HepG2 (cell line): ENCODE results near the gene ZNF75A. TPM values are rescaled to one million over a fixed set of nuclear protein-coding genes. Genes with fewer than 3 reads are reported as not detected.
A peak's percentile ranks its signal among the peaks of the same experiment; 100 is the strongest.

Source experiments
- ATRX ChIP-seq: sonication (generic); formaldehyde crosslinking; IDR thresholded peaks from 2 replicates; pipeline ENCODE4 v1.4.0; 2020; ENCODE audit warnings: missing genetic modification reagents, borderline replicate concordance
- CHCHD3 ChIP-seq: sonication (generic); formaldehyde crosslinking; IDR thresholded peaks from 2 replicates; pipeline ENCODE4 v1.8.0; 2022; ENCODE audit warnings: mild to moderate bottlenecking, missing genetic modification reagents, moderate library complexity
- EEA1 ChIP-seq: sonication (generic); formaldehyde crosslinking; IDR thresholded peaks from 2 replicates; pipeline ENCODE4 v1.5.1; 2020; ENCODE audit warnings: mild to moderate bottlenecking, missing genetic modification reagents, borderline replicate concordance
- ETV5 ChIP-seq: IDR thresholded peaks from 2 replicates; pipeline ENCODE4 v1.6.1; 2018; ENCODE audit warnings: missing biosample characterization, missing genetic modification reagents, inconsistent platforms, borderline replicate concordance
- GTF3A ChIP-seq: sonication (generic); formaldehyde crosslinking; conservative IDR thresholded peaks from 2 replicates; pipeline ENCODE4 v1.4.0; 2020; ENCODE audit warnings: mild to moderate bottlenecking, missing genetic modification reagents
- HNF4G ChIP-seq, 2 experiments: sonication (generic) in 1 of 2; formaldehyde crosslinking in 1 of 2; IDR thresholded peaks; 2 replicates each; pipeline versions ENCODE4 v1.4.0 to v1.6.1; 2011 to 2020; ENCODE audit warnings: borderline replicate concordance in 2 of 2, low read depth in 2 of 2, mild to moderate bottlenecking in 2 of 2, low read length in 1 of 2, missing genetic modification reagents in 1 of 2, moderate library complexity in 1 of 2
- IKZF4 ChIP-seq: sonication (generic); formaldehyde crosslinking; IDR thresholded peaks from 2 replicates; pipeline ENCODE4 v1.5.1; 2020; ENCODE audit warnings: borderline replicate concordance, mild to moderate bottlenecking, low read depth, missing genetic modification reagents; ENCODE audit errors: not compliant biosample characterization
- MXD1 ChIP-seq: sonication (generic); formaldehyde crosslinking; IDR thresholded peaks from 2 replicates; pipeline ENCODE4 v1.4.0; 2020; ENCODE audit warnings: mild to moderate bottlenecking, missing genetic modification reagents
- TRIM24 ChIP-seq: sonication (generic); formaldehyde crosslinking; IDR thresholded peaks from 2 replicates; pipeline ENCODE4 v1.8.0; 2022; ENCODE audit warnings: mild to moderate bottlenecking, missing genetic modification reagents
- U2AF2 ChIP-seq: fragments of 200-400 bp; formaldehyde crosslinking; IDR thresholded peaks from 2 replicates; pipeline ENCODE4 v1.6.1; 2017; ENCODE audit warnings: low read depth, mild to moderate bottlenecking, low read length
- ZBTB49 ChIP-seq: sonication (generic); formaldehyde crosslinking; IDR thresholded peaks from 2 replicates; pipeline ENCODE4 v1.4.0; 2020; ENCODE audit warnings: missing genetic modification reagents, borderline replicate concordance
- ZFP82 ChIP-seq: sonication (generic); formaldehyde crosslinking; IDR thresholded peaks from 2 replicates; pipeline ENCODE4 v1.5.1; 2020; ENCODE audit warnings: mild to moderate bottlenecking, missing genetic modification reagents, borderline replicate concordance
- ZNF143 ChIP-seq: sonication (generic); formaldehyde crosslinking; IDR thresholded peaks from 2 replicates; pipeline ENCODE4 v1.4.0; 2020; ENCODE audit warnings: missing genetic modification reagents
- ZNF232 ChIP-seq: sonication (generic); formaldehyde crosslinking; IDR thresholded peaks from 2 replicates; pipeline ENCODE4 v1.4.0; 2020; ENCODE audit warnings: missing genetic modification reagents, borderline replicate concordance
- ZNF235 ChIP-seq: sonication (generic); formaldehyde crosslinking; IDR thresholded peaks from 2 replicates; pipeline ENCODE4 v1.8.1; 2023; ENCODE audit warnings: mild to moderate bottlenecking, missing genetic modification reagents, borderline replicate concordance
- ZNF274 ChIP-seq: sonication (generic); formaldehyde crosslinking; IDR thresholded peaks from 2 replicates; pipeline ENCODE4 v1.5.1; 2020; ENCODE audit warnings: mild to moderate bottlenecking, missing genetic modification reagents
- ZNF652 ChIP-seq: IDR thresholded peaks from 2 replicates; pipeline ENCODE4 v1.6.1; 2016; ENCODE audit warnings: low read depth, borderline replicate concordance
- ZNF878 ChIP-seq: sonication (generic); formaldehyde crosslinking; IDR thresholded peaks from 2 replicates; pipeline ENCODE4 v1.8.1; 2023; ENCODE audit warnings: mild to moderate bottlenecking, missing genetic modification reagents, moderate library complexity
- polyA plus RNA-seq, 8 experiments: library from polyadenylated mRNA; depleted of rRNA in 3 of 8; stranded (reverse) in 7 of 8; unstranded in 1 of 8; fragments of >200 nt; fragmentation: Illumina TruSeq in 4 of 8; extraction: Trizol in 4 of 8; gene quantifications; 2 replicates each; pipeline versions ENCODE4 v1.2.1 to v1.2.3, GENCODE V29; 2011 to 2016; ENCODE audit warnings: low read depth in 4 of 8, missing spikeins in 1 of 8, mixed read lengths in 1 of 8; ENCODE audit not compliant: insufficient read depth in 1 of 8
- total RNA-seq, 5 experiments: library from RNA; depleted of rRNA; stranded (reverse); fragments of >200 nt; fragmentation: Illumina TruSeq; extraction: Trizol; gene quantifications; 2 replicates each; pipeline ENCODE4 v1.2.3, GENCODE V29; 2016; ENCODE audit warnings: low read depth in 1 of 5
- TF ChIP-seq, protein P1 (sequence below): sonication (generic); formaldehyde crosslinking; IDR thresholded peaks from 2 replicates; pipeline ENCODE4 v1.8.0; 2022; ENCODE audit warnings: missing genetic modification reagents, mild to moderate bottlenecking, borderline replicate concordance
- TF ChIP-seq, protein P2 (sequence below): sonication (generic); formaldehyde crosslinking; IDR thresholded peaks from 2 replicates; pipeline ENCODE4 v1.4.0; 2020; ENCODE audit warnings: missing genetic modification reagents, borderline replicate concordance

The ZNF75A gene
- total and polyA plus RNA-seq, 2 of the 13 experiments (the other 11 are each of a cell fraction or from before 2014, with no cell fraction given): 1.4 to 2.1 TPM

GRCh38 chr16:3364774-3365427, 59.6 kb downstream of the ZNF75A start (continued):
- TF ChIP-seq IKZF4 (no peak), ZFP82 (peak; percentile 21; the same call in 1 of the 2 replicates), CHCHD3 (CRISPR knock-in tag) (no peak), ZNF274 (no peak), ETV5 (CRISPR knock-in tag) (no peak), ATRX (CRISPR knock-in tag) (no peak), ZNF232 (no peak), GTF3A (no peak), ZNF878 (CRISPR knock-in tag) (no peak), U2AF2 (no peak), HNF4G (IDR thresholded peaks at IDR 0.05; ENCODE audit: borderline replicate concordance, low read depth, low read length) (no peak), HNF4G (CRISPR knock-in tag; IDR thresholded peaks at IDR 0.05; ENCODE audit: borderline replicate concordance, low read depth) (no peak), ZNF143 (peak; percentile 87), EEA1 (CRISPR knock-in tag) (no peak), ZBTB49 (CRISPR knock-in tag) (no peak), ZNF235 (no peak), ZNF652 (CRISPR knock-in tag) (no peak), TRIM24 (CRISPR knock-in tag) (no peak), MXD1 (CRISPR knock-in tag) (no peak)
- TF ChIP-seq, protein P1, sequence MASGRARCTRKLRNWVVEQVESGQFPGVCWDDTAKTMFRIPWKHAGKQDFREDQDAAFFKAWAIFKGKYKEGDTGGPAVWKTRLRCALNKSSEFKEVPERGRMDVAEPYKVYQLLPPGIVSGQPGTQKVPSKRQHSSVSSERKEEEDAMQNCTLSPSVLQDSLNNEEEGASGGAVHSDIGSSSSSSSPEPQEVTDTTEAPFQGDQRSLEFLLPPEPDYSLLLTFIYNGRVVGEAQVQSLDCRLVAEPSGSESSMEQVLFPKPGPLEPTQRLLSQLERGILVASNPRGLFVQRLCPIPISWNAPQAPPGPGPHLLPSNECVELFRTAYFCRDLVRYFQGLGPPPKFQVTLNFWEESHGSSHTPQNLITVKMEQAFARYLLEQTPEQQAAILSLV (CRISPR knock-in tag): no peak
- TF ChIP-seq, protein P2, sequence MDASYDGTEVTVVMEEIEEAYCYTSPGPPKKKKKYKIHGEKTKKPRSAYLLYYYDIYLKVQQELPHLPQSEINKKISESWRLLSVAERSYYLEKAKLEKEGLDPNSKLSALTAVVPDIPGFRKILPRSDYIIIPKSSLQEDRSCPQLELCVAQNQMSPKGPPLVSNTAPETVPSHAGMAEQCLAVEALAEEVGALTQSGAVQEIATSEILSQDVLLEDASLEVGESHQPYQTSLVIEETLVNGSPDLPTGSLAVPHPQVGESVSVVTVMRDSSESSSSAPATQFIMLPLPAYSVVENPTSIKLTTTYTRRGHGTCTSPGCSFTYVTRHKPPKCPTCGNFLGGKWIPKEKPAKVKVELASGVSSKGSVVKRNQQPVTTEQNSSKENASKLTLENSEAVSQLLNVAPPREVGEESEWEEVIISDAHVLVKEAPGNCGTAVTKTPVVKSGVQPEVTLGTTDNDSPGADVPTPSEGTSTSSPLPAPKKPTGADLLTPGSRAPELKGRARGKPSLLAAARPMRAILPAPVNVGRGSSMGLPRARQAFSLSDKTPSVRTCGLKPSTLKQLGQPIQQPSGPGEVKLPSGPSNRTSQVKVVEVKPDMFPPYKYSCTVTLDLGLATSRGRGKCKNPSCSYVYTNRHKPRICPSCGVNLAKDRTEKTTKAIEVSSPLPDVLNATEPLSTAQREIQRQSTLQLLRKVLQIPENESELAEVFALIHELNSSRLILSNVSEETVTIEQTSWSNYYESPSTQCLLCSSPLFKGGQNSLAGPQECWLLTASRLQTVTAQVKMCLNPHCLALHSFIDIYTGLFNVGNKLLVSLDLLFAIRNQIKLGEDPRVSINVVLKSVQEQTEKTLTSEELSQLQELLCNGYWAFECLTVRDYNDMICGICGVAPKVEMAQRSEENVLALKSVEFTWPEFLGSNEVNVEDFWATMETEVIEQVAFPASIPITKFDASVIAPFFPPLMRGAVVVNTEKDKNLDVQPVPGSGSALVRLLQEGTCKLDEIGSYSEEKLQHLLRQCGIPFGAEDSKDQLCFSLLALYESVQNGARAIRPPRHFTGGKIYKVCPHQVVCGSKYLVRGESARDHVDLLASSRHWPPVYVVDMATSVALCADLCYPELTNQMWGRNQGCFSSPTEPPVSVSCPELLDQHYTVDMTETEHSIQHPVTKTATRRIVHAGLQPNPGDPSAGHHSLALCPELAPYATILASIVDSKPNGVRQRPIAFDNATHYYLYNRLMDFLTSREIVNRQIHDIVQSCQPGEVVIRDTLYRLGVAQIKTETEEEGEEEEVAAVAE (CRISPR knock-in tag): peak; percentile 65; the same call in 1 of the 2 replicates
